Cardiac muscle cell (in vitro differentiated cells and primary cell): Measurements from ENCODE around the gene GPR68. TPM values are rescaled to one million over a fixed set of nuclear protein-coding genes. Genes with fewer than 3 reads are reported as not detected.
"Not testable (repeated sequence)": the region's sequence is repeated elsewhere in the genome, so short reads cannot be mapped to it uniquely, and the experiment has no call there.

Experiments
- DNase-seq, 2 donors: peaks; one replicate each; pipeline versions ENCODE4 v3.0.0 to v3.0.0-alpha.2; 2010 to 2017; ENCODE audit warnings: low read depth in 1 of 2, low spot score in 1 of 2
- H3K27ac ChIP-seq: fragments of 200-600 bp; sonication (generic); 2 replicates; pipeline ENCODE4 v1.5.1; 2016
- H3K27me3 ChIP-seq: fragments of 200-600 bp; sonication (generic); 2 replicates; pipeline ENCODE4 v1.6.0; 2016; ENCODE audit warnings: control low read depth
- H3K36me3 ChIP-seq: fragments of 200-600 bp; sonication (generic); 2 replicates; pipeline ENCODE4 v1.5.1; 2016; ENCODE audit warnings: control low read depth
- H3K4me1 ChIP-seq: fragments of 200-600 bp; sonication (generic); 2 replicates; pipeline ENCODE4 v1.8.1; 2017; ENCODE audit warnings: low read depth, mild to moderate bottlenecking, mixed run types
- H3K4me3 ChIP-seq: fragments of 200-600 bp; sonication (generic); 2 replicates; pipeline ENCODE4 v1.5.1; 2016; ENCODE audit warnings: mild to moderate bottlenecking
- H3K9me3 ChIP-seq: fragments of 200-600 bp; sonication (generic); 2 replicates; pipeline ENCODE4 v1.5.1; 2017; ENCODE audit warnings: low read depth, mild to moderate bottlenecking, control low read depth
- CTCF ChIP-seq: IDR thresholded peaks from 2 replicates; pipeline ENCODE4 v1.5.1; 2012; ENCODE audit warnings: low read depth, mild to moderate bottlenecking, low read length
- polyA plus RNA-seq: library from polyadenylated mRNA; unstranded; fragments of >200 nt; fragmentation: Nextera tagmentation; extraction: Ambion mirVana; gene quantifications from 2 replicates; pipeline ENCODE4 v1.2.1, GENCODE V29; 2016
- total RNA-seq: library from RNA; depleted of rRNA; stranded (reverse); fragments of >200 nt; gene quantifications from 2 replicates; pipeline ENCODE4 v1.2.3, GENCODE V29; 2016

The GPR68 gene
- total and polyA plus RNA-seq, 2 experiments from 2014 or later: 0.22 to 0.42 TPM

GRCh38 chr14:91228112-91229004 lies 16.1 kb downstream of the GPR68 start:
- no peaks in the 10 kb centered on the region for H3K4me1 ChIP-seq
- no peak overlapping the region for H3K27ac ChIP-seq
- no peaks in the 10 kb centered on the region for H3K27me3 ChIP-seq
- DNase-seq: peak in 1 of 2 donors; percentile 39
- H3K9me3 ChIP-seq: no peaks in the 10 kb centered on the region
- H3K4me3 ChIP-seq: no peak overlapping the region
- no peak for TF ChIP-seq CTCF
- H3K36me3 ChIP-seq: no peaks in the 10 kb centered on the region

- DNase-seq: no peak
- no peaks in the 10 kb centered on the region for H3K27me3 ChIP-seq
- no peak for TF ChIP-seq CTCF
- H3K27ac ChIP-seq: no peak overlapping the region
- no peaks in the 10 kb centered on the region for H3K4me1 ChIP-seq
- no peaks in the 10 kb centered on the region for H3K36me3 ChIP-seq
- no peak overlapping the region for H3K4me3 ChIP-seq
- no peaks in the 10 kb centered on the region for H3K9me3 ChIP-seq
These were observed 17.3 kb downstream of the GPR68 start for GRCh38 chr14:91227183-91227628.

GRCh38 chr14:91226360-91226759 lies 18.1 kb downstream of the GPR68 start:
- H3K36me3 ChIP-seq, H3K27me3 ChIP-seq, H3K4me1 ChIP-seq, H3K4me3 ChIP-seq, DNase-seq, H3K27ac ChIP-seq, H3K9me3 ChIP-seq: not testable (repeated sequence)

GRCh38 chr14:91225025-91225424 lies 19.5 kb downstream of the GPR68 start:
- Histone ChIP-seq H3K27me3 (no peaks in the 10 kb centered on the region), H3K36me3 (no peaks in the 10 kb centered on the region), H3K9me3 (no peaks in the 10 kb centered on the region), H3K4me1 (no peaks in the 10 kb centered on the region), H3K4me3 (no peak overlapping the region), H3K27ac (no peak overlapping the region)
- no peak for TF ChIP-seq CTCF
- no peak for DNase-seq

- no peak for DNase-seq
- H3K27me3 ChIP-seq: no peaks in the 10 kb centered on the region
- no peak overlapping the region for H3K4me3 ChIP-seq
- H3K9me3 ChIP-seq: no peaks in the 10 kb centered on the region
- H3K27ac ChIP-seq: no peak overlapping the region
- TF ChIP-seq CTCF: no peak
- H3K36me3 ChIP-seq: no peaks in the 10 kb centered on the region
- H3K4me1 ChIP-seq: no peaks in the 10 kb centered on the region
These were observed 21.3 kb downstream of the GPR68 start for GRCh38 chr14:91223028-91223783.

- no peak overlapping the region for H3K4me3 ChIP-seq
- no peak overlapping the region for H3K27ac ChIP-seq
- no peak for DNase-seq
- no peaks in the 10 kb centered on the region for H3K27me3 ChIP-seq
- no peaks in the 10 kb centered on the region for H3K4me1 ChIP-seq
- no peak for TF ChIP-seq CTCF
- H3K36me3 ChIP-seq: no peaks in the 10 kb centered on the region
- H3K9me3 ChIP-seq: no peaks in the 10 kb centered on the region
These were observed 23.2 kb downstream of the GPR68 start for GRCh38 chr14:91221270-91221669.
